Keratinocyte (primary cell): Measurements from ENCODE around the gene TEKT3.
A peak's percentile ranks its signal among the peaks of the same experiment; 100 is the strongest.

ENCODE experiments used
- EZH2 ChIP-seq: IDR thresholded peaks from one replicate; pipeline ENCODE4 v1.6.1; 2012; ENCODE audit warnings: inconsistent platforms, mild to moderate bottlenecking, low read length, moderate library complexity
- TF ChIP-seq, protein P1 (sequence below), 3 experiments: IDR thresholded peaks in 1 of 3; conservative IDR thresholded peaks in 1 of 3; optimal IDR thresholded peaks in 1 of 3; 2 replicates in 2 of 3; 3 replicates in 1 of 3; pipeline versions ENCODE3 to v1.5.1; 2011; ENCODE audit warnings: low read length in 3 of 3, mild to moderate bottlenecking in 3 of 3, moderate library complexity in 2 of 3, control low read depth in 1 of 3, inconsistent platforms in 1 of 3; ENCODE audit not compliant: insufficient read depth in 2 of 3; ENCODE audit errors: extremely low read depth in 1 of 3

DNA sequence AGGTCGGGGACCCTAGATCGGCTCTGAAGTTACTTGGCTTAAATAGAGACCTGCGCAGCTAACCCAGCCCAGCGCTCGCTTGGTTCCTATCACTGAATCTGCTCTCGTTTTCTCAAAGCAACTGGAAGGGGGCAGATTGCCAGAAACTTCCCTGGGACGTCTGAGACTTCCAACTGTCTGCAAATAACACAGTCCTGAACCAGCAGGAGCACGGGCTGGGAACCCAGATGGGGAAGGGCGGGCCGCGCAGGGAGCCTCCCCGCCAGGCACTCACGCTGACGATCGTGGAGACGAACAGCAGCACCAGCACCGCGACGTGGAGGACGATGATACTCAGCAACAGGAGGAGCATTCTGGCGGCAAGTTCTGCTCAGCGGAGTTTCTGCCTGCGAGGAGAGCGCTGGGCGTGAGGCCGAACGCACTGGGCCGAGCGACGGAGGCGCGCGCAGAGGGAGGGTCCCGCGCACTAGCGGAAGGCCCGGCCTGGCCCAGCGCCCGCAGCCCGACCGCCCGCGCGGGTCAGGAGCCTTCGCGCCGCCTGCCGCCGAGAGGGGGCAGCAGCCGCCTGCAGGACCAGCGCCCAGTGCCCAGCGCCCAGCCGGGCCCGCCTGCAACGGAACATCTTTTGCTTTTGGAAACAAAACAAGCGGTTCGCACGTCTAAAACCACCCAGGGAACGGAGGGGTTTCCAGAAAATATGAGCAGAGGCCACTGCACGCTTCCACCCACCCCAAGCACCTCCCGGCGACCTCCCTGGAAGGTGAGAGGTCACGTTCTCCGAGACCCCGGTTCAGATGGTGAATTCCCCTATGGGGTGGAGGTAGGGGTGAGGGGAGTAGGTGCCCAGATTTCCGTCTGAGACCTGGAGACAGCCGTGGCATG lies 80.8 kb downstream of the TEKT3 start:
- TF ChIP-seq, protein P1, sequence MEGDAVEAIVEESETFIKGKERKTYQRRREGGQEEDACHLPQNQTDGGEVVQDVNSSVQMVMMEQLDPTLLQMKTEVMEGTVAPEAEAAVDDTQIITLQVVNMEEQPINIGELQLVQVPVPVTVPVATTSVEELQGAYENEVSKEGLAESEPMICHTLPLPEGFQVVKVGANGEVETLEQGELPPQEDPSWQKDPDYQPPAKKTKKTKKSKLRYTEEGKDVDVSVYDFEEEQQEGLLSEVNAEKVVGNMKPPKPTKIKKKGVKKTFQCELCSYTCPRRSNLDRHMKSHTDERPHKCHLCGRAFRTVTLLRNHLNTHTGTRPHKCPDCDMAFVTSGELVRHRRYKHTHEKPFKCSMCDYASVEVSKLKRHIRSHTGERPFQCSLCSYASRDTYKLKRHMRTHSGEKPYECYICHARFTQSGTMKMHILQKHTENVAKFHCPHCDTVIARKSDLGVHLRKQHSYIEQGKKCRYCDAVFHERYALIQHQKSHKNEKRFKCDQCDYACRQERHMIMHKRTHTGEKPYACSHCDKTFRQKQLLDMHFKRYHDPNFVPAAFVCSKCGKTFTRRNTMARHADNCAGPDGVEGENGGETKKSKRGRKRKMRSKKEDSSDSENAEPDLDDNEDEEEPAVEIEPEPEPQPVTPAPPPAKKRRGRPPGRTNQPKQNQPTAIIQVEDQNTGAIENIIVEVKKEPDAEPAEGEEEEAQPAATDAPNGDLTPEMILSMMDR (optimal IDR thresholded peaks at IDR 0.05 in 1 of 3, IDR thresholded peaks at IDR 0.05 in 1 of 3, conservative IDR thresholded peaks at IDR 0.05 in 1 of 3; ENCODE audit: extremely low read depth in 1 of 3, insufficient read depth in 2 of 3, low read length in 3 of 3), result peak; percentile 63 to 82 (median 63)
- TF ChIP-seq EZH2, result no peak
